Activated CD8-positive, alpha-beta T cell treated with anti-CD3 and anti-CD28 coated beads for 36 hours (primary cell): ENCODE results near the gene WBP1. TPM values are rescaled to one million over a fixed set of nuclear protein-coding genes. Genes with fewer than 3 reads are reported as not detected.

Experiments used
- ATAC-seq: fragments of 200-7000 bp; cut with Tn5 transposase; one replicate; pipeline ENCODE4 v1.10.0; 2021; ENCODE audit warnings: mild to moderate bottlenecking, moderate library complexity
- CTCF ChIA-PET: fragments of 350-600 bp; sonication (Branson Sonifier 250); formaldehyde crosslinking; loops from one replicate; lab custom pipeline; 2021; ENCODE audit warnings: antibody characterized with exemption; lab: Charles Lee
- POLR2A ChIA-PET: fragments of 350-600 bp; sonication (Branson Sonifier 250); formaldehyde crosslinking; loops from one replicate; lab custom pipeline; 2021; ENCODE audit warnings: antibody characterized with exemption; lab: Charles Lee
- DNase-seq: peaks from one replicate; pipeline ENCODE4 v3.0.0-alpha.2; 2020
- H3K27ac Mint-ChIP-seq: one replicate; pipeline ENCODE4 v1.8.0; 2021; ENCODE audit warnings: mild to moderate bottlenecking, mixed read lengths
- H3K27me3 Mint-ChIP-seq: one replicate; pipeline ENCODE4 v1.8.0; 2021; ENCODE audit warnings: mixed read lengths
- H3K36me3 Mint-ChIP-seq: one replicate; pipeline ENCODE4 v1.8.0; 2021; ENCODE audit warnings: low read depth, mixed read lengths
- H3K4me1 Mint-ChIP-seq: one replicate; pipeline ENCODE4 v1.8.0; 2021; ENCODE audit warnings: low read depth, mixed read lengths
- H3K4me3 Mint-ChIP-seq: one replicate; pipeline ENCODE4 v1.8.0; 2021; ENCODE audit warnings: mild to moderate bottlenecking, moderate library complexity, mixed read lengths
- H3K9me3 Mint-ChIP-seq: one replicate; pipeline ENCODE4 v1.8.0; 2021; ENCODE audit warnings: mixed read lengths
- CTCF ChIP-seq: fragments of 200-600 bp; IDR thresholded peaks from one replicate; pipeline ENCODE4 v1.8.0; 2022; ENCODE audit warnings: antibody characterized with exemption, mild to moderate bottlenecking
- intact Hi-C: fragments of 100-400 bp; cut with micrococcal nuclease; formaldehyde crosslinking; loops from one replicate; pipeline ENCODE4 v1.10.0; 2022
- total RNA-seq, 2 experiments: library from RNA; stranded (reverse); gene quantifications; one replicate each; pipeline ENCODE4 v1.2.3, GENCODE V29; 2021

Gene WBP1
- total RNA-seq, 2 experiments from 2014 or later = 20.3 to 23.0 TPM

GRCh38 chr2:74504591-74504990, 46.4 kb downstream of the WBP1 start:
- ATAC-seq (no peak), DNase-seq (no peak)
- ChIA-PET POLR2A (interaction anchor here (1.4 to 2.4 kb wide), 2 partner anchors 14 to 22 kb away, joined by 3 to 8 read pairs; partner anchors contain the start of genes CCDC142 and TTC31), CTCF (interaction anchor here (1.0 to 2.1 kb wide), 7 partner anchors 22 to 113 kb away, joined by 3 to 16 read pairs (median 4); partner anchors contain the start of genes CCDC142, DQX1, TTC31 and WBP1)
- no peak for TF ChIP-seq CTCF
- Mint-ChIP-seq H3K27ac (no peak overlapping the region), H3K27me3 (peaks cover 49% of the 10 kb centered on the region), H3K4me3 (no peak overlapping the region), H3K9me3 (no peaks in the 10 kb centered on the region), H3K36me3 (peaks cover 33% of the 10 kb centered on the region), H3K4me1 (peaks cover 43% of the 10 kb centered on the region)
- intact Hi-C loops = no loop called here

GRCh38 chr2:74505448-74506246, 47.4 kb downstream of the WBP1 start:
- POLR2A ChIA-PET = interaction anchor here (4.8 kb wide), 1 partner anchor 24 kb away, joined by 21 read pairs; the partner anchor contains the start of genes AUP1 and HTRA2
- no peak for TF ChIP-seq CTCF
- ATAC-seq (no peak), DNase-seq (no peak)
- peaks cover 43% of the 10 kb centered on the region for H3K4me1 Mint-ChIP-seq
- no peak overlapping the region for H3K27ac Mint-ChIP-seq
- CTCF ChIA-PET = interaction anchor here (0.9 to 3.4 kb wide), 4 partner anchors 9 to 82 kb away, joined by 3 to 27 read pairs (median 5); partner anchors contain the start of genes AUP1, HTRA2 and TLX2
- intact Hi-C loops = no loop called here
- H3K4me3 Mint-ChIP-seq = peak overlapping the region; percentile 12
- peaks cover 33% of the 10 kb centered on the region for H3K36me3 Mint-ChIP-seq
- peaks cover 46% of the 10 kb centered on the region for H3K27me3 Mint-ChIP-seq
- H3K9me3 Mint-ChIP-seq = no peaks in the 10 kb centered on the region

GRCh38 chr2:74507145-74507925, 49.1 kb downstream of the WBP1 start, which contains the start of gene PCGF1:
TSS of gene PCGF1 (minus strand) at chr2:74507695. CDS start at chr2:74507668, 27 bp downstream.
- intact Hi-C loops = no loop called here
- POLR2A ChIA-PET = interaction anchor here (1.0 to 4.8 kb wide), 8 partner anchors 10 to 77 kb away, joined by 3 to 21 read pairs (median 4); partner anchors contain the start of genes AUP1, CCDC142, HTRA2 and INO80B
- CTCF ChIA-PET = interaction anchor here (0.9 to 3.4 kb wide), 8 partner anchors 7 to 84 kb away, joined by 3 to 27 read pairs (median 4); partner anchors contain the start of genes AUP1, HTRA2, MRPL53 and TLX2
- peaks cover 44% of the 10 kb centered on the region for H3K27me3 Mint-ChIP-seq
- H3K4me1 Mint-ChIP-seq = peaks cover 42% of the 10 kb centered on the region
- H3K4me3 Mint-ChIP-seq = peak within 1 kb of the TSS; percentile 94
- TF ChIP-seq CTCF = peak; percentile 50
- peaks cover 33% of the 10 kb centered on the region for H3K36me3 Mint-ChIP-seq
- ATAC-seq (peak; percentile 91), DNase-seq (peak; percentile 100)
- H3K9me3 Mint-ChIP-seq = no peaks in the 10 kb centered on the region
- H3K27ac Mint-ChIP-seq = peak within 1 kb of the TSS; percentile 99

- TF ChIP-seq CTCF = no peak
- CTCF ChIA-PET = interaction anchor here (1.0 to 3.4 kb wide), 6 partner anchors 9 to 83 kb away, joined by 3 to 27 read pairs (median 4); partner anchors contain the start of gene LBX2
- peaks cover 33% of the 10 kb centered on the region for H3K36me3 Mint-ChIP-seq
- ATAC-seq (peak; percentile 7), DNase-seq (peak; percentile 54)
- no peaks in the 10 kb centered on the region for H3K9me3 Mint-ChIP-seq
- peaks cover 43% of the 10 kb centered on the region for H3K27me3 Mint-ChIP-seq
- intact Hi-C loops = no loop called here
- peaks cover 36% of the 10 kb centered on the region for H3K4me1 Mint-ChIP-seq
- POLR2A ChIA-PET = interaction anchor here (0.5 to 4.8 kb wide), 5 partner anchors 8 to 308 kb away, joined by 3 to 21 read pairs (median 4); partner anchors contain the start of genes AUP1, HTRA2, INO80B and LBX2
- H3K4me3 Mint-ChIP-seq = peak overlapping the region; percentile 94
- peak overlapping the region; percentile 99 for H3K27ac Mint-ChIP-seq
Observed at GRCh38 chr2:74507926-74508520, 49.8 kb downstream of the WBP1 start.
